COLO668 (cell line): ENCODE results near the gene PARL.
"Not testable (repeated sequence)": the region's sequence is repeated elsewhere in the genome, so short reads cannot be mapped to it uniquely, and the experiment has no call there.

Experiments used
- DNase-seq: peaks from one replicate; lab custom pipeline; 2025; ENCODE audit not compliant: unreplicated experiment; lab: John Stamatoyannopoulos, UW

PARL gene

DNA sequence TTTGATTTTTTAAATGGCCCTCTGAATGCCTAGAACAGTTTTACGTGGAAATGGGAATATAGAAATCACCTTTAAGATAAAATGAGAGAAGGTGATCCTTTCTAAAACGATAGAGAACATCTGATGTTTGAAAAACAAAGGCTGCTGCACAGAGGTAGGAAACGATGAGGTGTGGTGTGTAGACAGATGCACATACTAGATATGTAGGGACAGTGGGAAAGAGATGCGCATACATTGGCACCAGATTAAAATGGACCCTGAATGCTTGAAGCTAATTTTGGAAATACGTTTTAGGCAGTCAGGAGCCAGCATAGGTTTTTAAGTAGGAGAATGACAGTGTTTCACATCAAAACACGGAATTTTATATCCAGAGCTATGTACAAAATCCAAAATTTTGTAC is 88.3 kb downstream of the PARL start:
- no peak for DNase-seq

DNA sequence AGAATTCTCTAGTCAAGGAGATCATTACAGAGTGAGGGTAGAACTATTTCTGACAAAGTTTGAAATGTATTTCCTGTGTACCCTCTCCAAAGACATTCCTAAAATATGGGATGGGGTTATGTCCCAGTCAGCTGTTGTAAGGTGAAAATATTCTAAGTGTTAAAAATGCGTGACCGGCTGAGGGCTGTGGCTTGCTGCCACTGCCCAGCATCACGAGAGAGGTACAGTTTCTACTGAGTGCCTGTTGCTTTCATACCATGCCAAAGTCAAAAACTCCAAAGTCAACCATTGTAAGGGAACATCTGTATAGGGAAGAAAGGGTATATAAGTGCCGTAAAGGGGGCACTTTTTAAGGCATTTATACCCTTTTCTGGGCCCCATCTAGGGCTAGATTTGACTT is 90.2 kb downstream of the PARL start:
- DNase-seq, result no peak

DNA sequence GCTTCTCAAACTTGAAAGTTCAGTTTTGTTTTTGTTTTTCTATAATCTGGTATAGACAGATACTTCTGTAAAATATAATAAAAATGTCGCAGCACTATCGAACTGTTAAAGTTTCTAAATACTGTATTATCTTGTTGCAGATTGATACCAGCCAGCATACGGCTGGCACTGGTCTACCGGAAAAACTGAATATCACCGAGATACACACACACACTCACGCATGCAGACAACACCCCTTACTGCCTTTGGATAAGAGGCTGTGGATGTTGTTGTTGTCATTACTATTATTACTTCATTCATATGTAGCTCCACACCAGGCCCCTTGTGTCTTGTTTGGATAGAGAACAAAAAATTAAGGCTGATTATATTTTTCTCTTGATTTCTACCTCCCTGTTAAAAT is 91.7 kb downstream of the PARL start:
- no peak for DNase-seq

DNA sequence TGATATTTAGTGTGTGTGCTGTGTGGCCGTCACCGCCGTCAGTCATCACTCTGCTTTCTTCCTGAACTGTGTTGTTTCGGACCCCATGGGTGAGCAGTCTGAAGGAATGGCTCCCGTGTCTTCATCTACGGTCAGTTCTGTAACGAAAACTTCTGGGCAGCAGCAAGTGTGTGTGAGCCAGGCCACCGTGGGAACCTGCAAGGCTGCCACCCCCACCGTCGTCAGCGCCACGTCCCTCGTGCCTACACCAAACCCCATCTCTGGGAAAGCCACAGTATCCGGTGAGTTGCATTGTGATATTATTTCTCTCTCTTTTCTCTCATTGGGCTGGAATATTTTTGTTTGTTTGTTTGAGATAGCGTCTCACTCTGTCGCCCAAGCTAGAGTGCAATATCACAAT is 94.0 kb downstream of the PARL start:
- no peak for DNase-seq

DNA sequence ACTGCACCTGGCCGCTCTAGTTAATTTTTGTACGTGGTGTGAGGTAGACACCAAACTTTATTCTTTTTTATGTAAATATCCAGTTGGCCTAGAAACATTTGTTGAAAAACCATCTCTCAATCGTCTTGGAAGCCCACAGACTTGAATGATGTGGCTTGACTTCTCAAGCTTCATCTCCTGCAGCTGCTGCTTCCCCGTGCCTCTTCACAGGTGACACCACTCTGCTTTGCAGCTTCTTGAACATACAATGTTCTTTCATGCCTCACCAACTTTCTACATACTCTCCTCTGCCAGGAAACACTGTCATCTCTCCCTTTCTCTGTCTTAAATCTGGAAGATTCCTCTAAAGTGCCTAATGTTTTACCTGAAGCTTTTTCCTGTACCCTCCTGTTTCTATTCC is 94.9 kb downstream of the PARL start:
- DNase-seq, result no peak

DNA sequence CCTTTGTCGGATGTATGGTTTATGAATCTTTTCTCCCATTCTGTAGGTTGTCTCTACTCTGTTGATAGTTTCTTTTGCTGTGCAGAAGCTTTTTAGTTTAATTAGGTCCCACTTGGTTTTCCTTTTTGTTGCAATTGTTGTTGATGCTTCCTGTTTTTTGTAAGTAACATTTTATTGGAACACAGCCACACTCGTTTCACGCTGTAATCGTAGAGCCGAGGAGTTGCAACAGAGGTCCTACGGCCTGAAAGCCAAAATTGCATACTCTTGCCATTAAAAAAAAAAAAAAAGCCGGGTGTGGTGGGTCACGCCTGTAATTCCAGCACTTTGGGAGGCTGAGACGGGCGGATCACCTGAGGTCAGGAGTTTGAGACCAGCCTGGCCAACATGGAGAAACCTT is 100.2 kb downstream of the PARL start:
- not testable (repeated sequence) for DNase-seq

DNA sequence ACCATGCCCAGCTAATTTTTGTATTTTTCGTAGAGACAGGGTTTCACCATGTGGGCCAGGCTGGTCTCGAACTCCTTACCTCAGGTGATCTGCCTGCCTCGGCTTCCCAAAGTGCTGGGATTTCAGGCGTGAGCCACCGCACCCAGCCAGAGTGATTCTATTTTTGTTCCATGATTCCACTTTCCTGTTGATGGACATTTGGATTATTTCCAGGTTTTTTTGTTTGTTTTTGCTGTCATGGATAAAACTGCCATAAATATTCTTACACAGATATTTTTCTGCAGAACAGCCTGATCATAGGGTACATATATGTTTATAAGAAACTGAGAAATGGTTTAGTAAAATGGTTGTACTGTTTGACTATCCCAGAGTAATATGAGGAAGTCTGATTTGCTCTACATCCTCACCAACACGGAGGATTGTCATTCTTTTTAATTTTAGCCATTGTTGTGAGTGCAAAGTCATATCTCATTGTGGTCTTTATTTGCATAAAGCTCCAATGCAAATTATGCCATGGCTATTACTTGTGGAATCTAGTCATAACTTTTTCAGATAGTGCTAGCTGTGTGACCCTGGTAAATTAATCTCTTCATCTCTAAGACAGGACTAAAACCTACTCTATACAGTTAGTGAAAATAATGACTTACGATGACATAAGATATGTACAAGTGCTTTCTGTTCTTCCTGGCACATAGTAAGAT is 102.0 kb downstream of the PARL start:
- no peak for DNase-seq

DNA sequence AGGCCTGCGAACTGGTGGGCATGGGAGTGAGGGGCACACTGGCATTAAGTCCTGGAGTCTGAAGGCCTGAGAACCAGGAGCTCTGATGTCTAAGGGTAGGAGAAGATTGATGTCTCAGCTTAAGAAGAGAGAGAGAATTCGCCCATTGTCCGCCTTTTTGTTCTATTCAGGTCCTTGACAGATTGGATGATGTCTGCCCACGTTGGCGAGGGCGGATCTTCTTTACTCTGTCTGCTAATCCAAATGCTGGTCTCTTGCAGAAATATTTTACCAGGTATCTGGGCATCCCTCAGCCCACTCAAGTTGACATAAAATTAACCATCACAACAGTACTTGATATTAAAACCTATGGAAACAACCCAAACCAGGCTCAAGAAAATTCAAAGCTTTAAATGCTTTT is 103.4 kb downstream of the PARL start:
- no peak for DNase-seq

DNA sequence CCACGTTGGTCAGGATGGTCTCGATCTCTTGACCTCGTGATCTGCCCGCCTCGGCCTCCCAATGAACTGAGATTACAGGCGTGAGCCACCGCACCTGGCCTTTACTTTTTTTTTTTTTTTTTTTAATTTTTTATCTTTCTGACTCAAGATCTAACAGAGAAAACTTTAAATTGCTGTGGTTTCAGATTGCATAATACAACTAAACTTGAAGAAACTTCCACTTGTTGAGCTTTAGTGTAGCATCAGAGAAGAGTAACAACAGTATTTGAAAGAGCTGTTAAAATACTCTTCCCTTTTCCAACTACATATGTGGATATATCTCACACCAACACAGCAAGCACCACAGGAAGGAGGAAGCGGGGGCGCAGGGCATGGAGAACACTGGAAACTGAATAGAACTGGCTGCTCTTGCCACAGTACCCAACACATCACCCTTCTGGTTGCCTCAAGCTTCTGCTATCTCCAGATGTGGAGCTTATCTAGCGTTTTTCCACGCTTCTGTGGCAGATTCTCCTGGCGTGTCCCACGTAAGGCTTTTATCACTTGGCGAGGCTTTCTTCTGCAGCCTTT is 104.7 kb downstream of the PARL start:
- DNase-seq, result no peak
